ENCODE measurements around the gene TPRA1.
A peak's percentile ranks its signal among the peaks of the same experiment; 100 is the strongest.

TPRA1 gene

GRCh38 chr3:127552038-127552437 lies 38.5 kb downstream of the TPRA1 start:
- no peak for DNase-seq

- DNase-seq = no peak
These were observed 39.4 kb downstream of the TPRA1 start for GRCh38 chr3:127551178-127551577.

GRCh38 chr3:127550468-127551157 lies 39.9 kb downstream of the TPRA1 start:
- no peak for DNase-seq

GRCh38 chr3:127549826-127550467 lies 40.6 kb downstream of the TPRA1 start:
- no peak for DNase-seq

GRCh38 chr3:127547761-127548605 lies 42.5 kb downstream of the TPRA1 start:
- DNase-seq = no peak

- no peak for DNase-seq
These were observed 43.4 kb downstream of the TPRA1 start for GRCh38 chr3:127546970-127547733.

- DNase-seq = no peak
These were observed 44.0 kb downstream of the TPRA1 start for GRCh38 chr3:127546554-127546953.

GRCh38 chr3:127545711-127546457 lies 44.6 kb downstream of the TPRA1 start:
- DNase-seq = no peak

- DNase-seq = no peak
These were observed 45.3 kb downstream of the TPRA1 start for GRCh38 chr3:127545216-127545615.

- DNase-seq = no peak
These were observed 45.7 kb downstream of the TPRA1 start for GRCh38 chr3:127544803-127545201.

GRCh38 chr3:127544192-127544802 lies 46.2 kb downstream of the TPRA1 start:
- DNase-seq = peak; percentile 28

GRCh38 chr3:127543441-127543840 lies 47.1 kb downstream of the TPRA1 start:
- no peak for DNase-seq

GRCh38 chr3:127542441-127542952 lies 48.0 kb downstream of the TPRA1 start:
- DNase-seq = peak; percentile 51

GRCh38 chr3:127541320-127541719 lies 49.2 kb downstream of the TPRA1 start:
- no peak for DNase-seq

GRCh38 chr3:127539366-127540060 lies 51.0 kb downstream of the TPRA1 start:
- no peak for DNase-seq

- no peak for DNase-seq
These were observed 52.0 kb downstream of the TPRA1 start for GRCh38 chr3:127538569-127538968.

- no peak for DNase-seq
These were observed 53.4 kb downstream of the TPRA1 start for GRCh38 chr3:127536830-127537812.

- DNase-seq = no peak
These were observed 54.4 kb downstream of the TPRA1 start for GRCh38 chr3:127535901-127536829.
